ENCODE measurements around the gene NKPD1. TPM values are rescaled to one million over a fixed set of nuclear protein-coding genes. Genes with fewer than 3 reads are reported as not detected.
A peak's percentile ranks its signal among the peaks of the same experiment; 100 is the strongest.

The NKPD1 gene
- total and polyA plus RNA-seq, 10 donors, result 0.17 to 0.77 (median 0.21) TPM; not detected in 1

GRCh38 chr19:45178262-45179071 lies 17.7 kb upstream of the NKPD1 start, which contains the start of gene BLOC1S3:
TSS of gene BLOC1S3 (plus strand) at chr19:45178784. CDS start at chr19:45179297, 513 bp downstream.
- peaks cover 0 to 24% (median 0%) of the 10 kb centered on the region in 6 donors for H3K36me3 ChIP-seq
- no peaks in the 10 kb centered on the region for H3K9me3 ChIP-seq
- peak; percentile 100 for DNase-seq
- 0% methylated on average over 27 to 51 of the region's 51 CpGs for WGBS, 5 donors
- no peaks in the 10 kb centered on the region for H3K27me3 ChIP-seq (replicated peaks in 1 of 7)
- TF ChIP-seq POLR2AphosphoS5 (IDR thresholded peaks at IDR 0.05) (peak; percentile 94 to 98 (median 95)), CTCF (IDR thresholded peaks at IDR 0.05 in 8 of 11, conservative IDR thresholded peaks at IDR 0.05 in 3 of 11) (peak in 9 of 11 experiments; percentile 51 to 81 (median 63)), POLR2A (IDR thresholded peaks at IDR 0.05) (peak in 2 of 3 donors; percentile 77 to 78)
- H3K4me3 ChIP-seq, result peak within 1 kb of the TSS; percentile 65 to 99 (median 87)
- peak within 1 kb of the TSS; percentile 84 to 97 (median 94) for H3K27ac ChIP-seq
- intact Hi-C loops (cut with DNase I; ENCODE audit: low total_unique reads), result no loop called here
- peaks cover 19 to 83% (median 60%) of the 10 kb centered on the region in 6 donors for H3K4me1 ChIP-seq

GRCh38 chr19:45177817-45178261 lies 17.1 kb upstream of the NKPD1 start, which contains the start of gene TRAPPC6A:
TSS of gene TRAPPC6A (minus strand) at chr19:45178237. CDS start at chr19:45178218, 19 bp downstream.
- Histone ChIP-seq H3K27ac (peak within 1 kb of the TSS; percentile 84 to 97 (median 94)), H3K9me3 (no peaks in the 10 kb centered on the region), H3K4me3 (peak within 1 kb of the TSS; percentile 65 to 99 (median 87)), H3K4me1 (peaks cover 19 to 81% (median 59%) of the 10 kb centered on the region in 6 donors), H3K36me3 (peaks cover 0 to 24% (median 0%) of the 10 kb centered on the region in 6 donors), H3K27me3 (replicated peaks in 1 of 7) (no peaks in the 10 kb centered on the region)
- WGBS, 5 donors, result 0 to 1% (median 0%) methylated on average over 31 to 36 of the region's 36 CpGs
- intact Hi-C loops (cut with DNase I; ENCODE audit: low total_unique reads), result no loop called here
- TF ChIP-seq CTCF (IDR thresholded peaks at IDR 0.05 in 8 of 11, conservative IDR thresholded peaks at IDR 0.05 in 3 of 11) (no peak), POLR2AphosphoS5 (IDR thresholded peaks at IDR 0.05) (peak; percentile 85 to 96 (median 93))
- no peak for DNase-seq

- H3K27ac ChIP-seq, result peak overlapping the region in 2 of 8 donors; percentile 44 to 91
- no peak overlapping the region for H3K4me3 ChIP-seq
- peaks cover 0 to 6% (median 0%) of the 10 kb centered on the region in 6 donors for H3K36me3 ChIP-seq
- H3K27me3 ChIP-seq (replicated peaks in 1 of 7), result no peaks in the 10 kb centered on the region
- intact Hi-C loops (cut with DNase I; ENCODE audit: low total_unique reads), result no loop called here
- no peaks in the 10 kb centered on the region for H3K9me3 ChIP-seq
- TF ChIP-seq POLR2A (IDR thresholded peaks at IDR 0.05), result no peak
- TF ChIP-seq POLR2AphosphoS5 (IDR thresholded peaks at IDR 0.05), result no peak
- 77 to 87% (median 84%) methylated on average over 10 of the region's 10 CpGs for WGBS, 5 donors
- DNase-seq, result no peak
- H3K4me1 ChIP-seq, result peaks cover 29 to 79% (median 60%) of the 10 kb centered on the region in 6 donors
These were observed 14.9 kb upstream of the NKPD1 start for GRCh38 chr19:45175515-45176345.

GRCh38 chr19:45173816-45174215 lies 13.0 kb upstream of the NKPD1 start:
- Histone ChIP-seq H3K36me3 (peaks cover 0 to 3% (median 0%) of the 10 kb centered on the region in 6 donors), H3K27me3 (replicated peaks in 1 of 7) (no peaks in the 10 kb centered on the region), H3K4me1 (peaks cover 24 to 82% (median 60%) of the 10 kb centered on the region in 6 donors), H3K4me3 (no peak overlapping the region), H3K27ac (peak overlapping the region in 1 of 8 donors; percentile 10), H3K9me3 (no peaks in the 10 kb centered on the region)
- intact Hi-C loops (cut with DNase I; ENCODE audit: low total_unique reads), result no loop called here
- TF ChIP-seq CTCF (IDR thresholded peaks at IDR 0.05 in 8 of 11, conservative IDR thresholded peaks at IDR 0.05 in 3 of 11) (no peak), POLR2AphosphoS5 (IDR thresholded peaks at IDR 0.05) (no peak), POLR2A (IDR thresholded peaks at IDR 0.05) (no peak)
- WGBS, 5 donors, result 63 to 73% (median 67%) methylated on average over 12 of the region's 12 CpGs
- DNase-seq, result no peak

Measured in spleen (tissue), 11 donors.